Activated CD8-positive, alpha-beta T cell treated with anti-CD3 and anti-CD28 coated beads for 36 hours (primary cell): ENCODE data around the gene KIAA0319L. TPM values are rescaled to one million over a fixed set of nuclear protein-coding genes. Genes with fewer than 3 reads are reported as not detected.

ENCODE experiments used
- ATAC-seq: fragments of 200-7000 bp; cut with Tn5 transposase; one replicate; pipeline ENCODE4 v1.10.0; 2021; ENCODE audit warnings: mild to moderate bottlenecking, moderate library complexity
- CTCF ChIA-PET: fragments of 350-600 bp; sonication (Branson Sonifier 250); formaldehyde crosslinking; loops from one replicate; lab custom pipeline; 2021; ENCODE audit warnings: antibody characterized with exemption; lab: Charles Lee
- POLR2A ChIA-PET: fragments of 350-600 bp; sonication (Branson Sonifier 250); formaldehyde crosslinking; loops from one replicate; lab custom pipeline; 2021; ENCODE audit warnings: antibody characterized with exemption; lab: Charles Lee
- DNase-seq: peaks from one replicate; pipeline ENCODE4 v3.0.0-alpha.2; 2020
- H3K27ac Mint-ChIP-seq: one replicate; pipeline ENCODE4 v1.8.0; 2021; ENCODE audit warnings: mild to moderate bottlenecking, mixed read lengths
- H3K27me3 Mint-ChIP-seq: one replicate; pipeline ENCODE4 v1.8.0; 2021; ENCODE audit warnings: mixed read lengths
- H3K36me3 Mint-ChIP-seq: one replicate; pipeline ENCODE4 v1.8.0; 2021; ENCODE audit warnings: low read depth, mixed read lengths
- H3K4me1 Mint-ChIP-seq: one replicate; pipeline ENCODE4 v1.8.0; 2021; ENCODE audit warnings: low read depth, mixed read lengths
- H3K4me3 Mint-ChIP-seq: one replicate; pipeline ENCODE4 v1.8.0; 2021; ENCODE audit warnings: mild to moderate bottlenecking, moderate library complexity, mixed read lengths
- H3K9me3 Mint-ChIP-seq: one replicate; pipeline ENCODE4 v1.8.0; 2021; ENCODE audit warnings: mixed read lengths
- CTCF ChIP-seq: fragments of 200-600 bp; IDR thresholded peaks from one replicate; pipeline ENCODE4 v1.8.0; 2022; ENCODE audit warnings: antibody characterized with exemption, mild to moderate bottlenecking
- intact Hi-C: fragments of 100-400 bp; cut with micrococcal nuclease; formaldehyde crosslinking; loops from one replicate; pipeline ENCODE4 v1.10.0; 2022
- total RNA-seq, 2 experiments: library from RNA; stranded (reverse); gene quantifications; one replicate each; pipeline ENCODE4 v1.2.3, GENCODE V29; 2021

KIAA0319L gene
- total RNA-seq, 2 experiments from 2014 or later: 22.8 to 30.9 TPM

GRCh38 chr1:35591211-35591610, 34.0 kb upstream of the KIAA0319L start:
- no peak for TF ChIP-seq CTCF
- DNase-seq (no peak), ATAC-seq (no peak)
- CTCF ChIA-PET: interaction anchor here (0.7 kb wide), 1 partner anchor 90 kb away, joined by 3 read pairs; no protein-coding TSS in a partner anchor
- H3K27ac Mint-ChIP-seq: no peak overlapping the region
- H3K27me3 Mint-ChIP-seq: no peaks in the 10 kb centered on the region
- peaks cover 7% of the 10 kb centered on the region for H3K4me1 Mint-ChIP-seq
- H3K9me3 Mint-ChIP-seq: no peaks in the 10 kb centered on the region
- intact Hi-C loops: no loop called here
- POLR2A ChIA-PET: no interaction called here
- H3K4me3 Mint-ChIP-seq: no peak overlapping the region
- H3K36me3 Mint-ChIP-seq: peaks cover 3% of the 10 kb centered on the region

- intact Hi-C loops: no loop called here
- TF ChIP-seq CTCF: no peak
- CTCF ChIA-PET: interaction anchor here (0.6 kb wide), 1 partner anchor 11 kb away, joined by 4 read pairs; no protein-coding TSS in a partner anchor
- Mint-ChIP-seq H3K27ac (no peak overlapping the region), H3K4me1 (peaks cover 7% of the 10 kb centered on the region), H3K9me3 (no peaks in the 10 kb centered on the region), H3K4me3 (no peak overlapping the region), H3K27me3 (no peaks in the 10 kb centered on the region), H3K36me3 (no peaks in the 10 kb centered on the region)
- DNase-seq (no peak), ATAC-seq (no peak)
- POLR2A ChIA-PET: no interaction called here
Measured at GRCh38 chr1:35590476-35591040, 33.4 kb upstream of the KIAA0319L start.

GRCh38 chr1:35589516-35590427, 32.6 kb upstream of the KIAA0319L start:
- CTCF ChIA-PET: interaction anchor here (0.6 kb wide), 1 partner anchor 10 kb away, joined by 4 read pairs; no protein-coding TSS in a partner anchor
- DNase-seq: no peak
- Mint-ChIP-seq H3K27me3 (no peaks in the 10 kb centered on the region), H3K4me3 (no peak overlapping the region), H3K9me3 (no peaks in the 10 kb centered on the region), H3K27ac (no peak overlapping the region), H3K36me3 (no peaks in the 10 kb centered on the region), H3K4me1 (peaks cover 7% of the 10 kb centered on the region)
- ATAC-seq: no peak
- intact Hi-C loops: no loop called here
- no peak for TF ChIP-seq CTCF
- POLR2A ChIA-PET: no interaction called here

- no peak for TF ChIP-seq CTCF
- Mint-ChIP-seq H3K27me3 (no peaks in the 10 kb centered on the region), H3K36me3 (no peaks in the 10 kb centered on the region), H3K9me3 (no peaks in the 10 kb centered on the region), H3K4me1 (peaks cover 4% of the 10 kb centered on the region), H3K4me3 (no peak overlapping the region), H3K27ac (no peak overlapping the region)
- ChIA-PET POLR2A (no interaction called here), CTCF (interaction anchor here (1.4 kb wide), 1 partner anchor 19 kb away, joined by 3 read pairs; no protein-coding TSS in a partner anchor)
- DNase-seq (no peak), ATAC-seq (no peak)
- intact Hi-C loops: no loop called here
Measured at GRCh38 chr1:35588197-35588910, 31.2 kb upstream of the KIAA0319L start.
